Measurements from ENCODE around the gene PRDM15. TPM values are rescaled to one million over a fixed set of nuclear protein-coding genes. Genes with fewer than 3 reads are reported as not detected.

The PRDM15 gene
- total RNA-seq, 1 donor from 2014 or later = 13.6 TPM

GRCh38 chr21:41926117-41926806 is 47.1 kb upstream of the PRDM15 start:
- peak overlapping the region; percentile 90 for H3K4me3 Mint-ChIP-seq
- TF ChIP-seq CTCF (IDR thresholded peaks at IDR 0.05) = no peak
- DNase-seq (no peak), ATAC-seq (ENCODE audit: low read depth) (peak; percentile 60)
- ChIA-PET POLR2A (interaction anchor here (0.8 to 2.0 kb wide), 8 partner anchors 9 to 138 kb away, joined by 3 to 15 read pairs (median 4); partner anchors contain the start of genes PRDM15 and ZBTB21), CTCF (interaction anchor here (0.8 to 1.7 kb wide), 4 partner anchors 46 to 191 kb away, joined by 3 to 9 read pairs (median 4); no protein-coding TSS in a partner anchor)
- H3K4me1 Mint-ChIP-seq = peaks cover 90% of the 10 kb centered on the region
- H3K9me3 Mint-ChIP-seq = no peaks in the 10 kb centered on the region
- H3K27me3 Mint-ChIP-seq = no peaks in the 10 kb centered on the region
- H3K27ac Mint-ChIP-seq = peak overlapping the region; percentile 98
- no peaks in the 10 kb centered on the region for H3K36me3 Mint-ChIP-seq (ENCODE audit: low read depth)
- intact Hi-C loops (cut with micrococcal nuclease) = loop anchor here (2.0 to 5.0 kb wide), 2 partner anchors 41 to 47 kb away; partner anchors contain the start of gene PRDM15

- H3K27ac Mint-ChIP-seq = peak overlapping the region; percentile 98
- no peak for TF ChIP-seq CTCF (IDR thresholded peaks at IDR 0.05)
- peak overlapping the region; percentile 90 for H3K4me3 Mint-ChIP-seq
- DNase-seq (no peak), ATAC-seq (ENCODE audit: low read depth) (no peak)
- no peaks in the 10 kb centered on the region for H3K9me3 Mint-ChIP-seq
- peaks cover 90% of the 10 kb centered on the region for H3K4me1 Mint-ChIP-seq
- no peaks in the 10 kb centered on the region for H3K36me3 Mint-ChIP-seq (ENCODE audit: low read depth)
- H3K27me3 Mint-ChIP-seq = no peaks in the 10 kb centered on the region
- ChIA-PET CTCF (interaction anchor here (1.1 to 1.7 kb wide), 3 partner anchors 48 to 192 kb away, joined by 4 to 9 read pairs (median 4); no protein-coding TSS in a partner anchor), POLR2A (interaction anchor here (0.8 to 2.0 kb wide), 4 partner anchors 8 to 84 kb away, joined by 3 to 15 read pairs (median 9); partner anchors contain the start of genes PRDM15 and ZBTB21)
- intact Hi-C loops (cut with micrococcal nuclease) = loop anchor here (2.0 to 5.0 kb wide), 3 partner anchors 27 to 47 kb away; partner anchors contain the start of gene PRDM15
Measured at GRCh38 chr21:41925767-41926116, 46.6 kb upstream of the PRDM15 start.

- Mint-ChIP-seq H3K4me3 (no peak overlapping the region), H3K27me3 (no peaks in the 10 kb centered on the region), H3K27ac (no peak overlapping the region), H3K9me3 (no peaks in the 10 kb centered on the region), H3K36me3 (ENCODE audit: low read depth) (no peaks in the 10 kb centered on the region), H3K4me1 (peaks cover 81% of the 10 kb centered on the region)
- ChIA-PET POLR2A (interaction anchor here (0.5 to 0.9 kb wide), 2 partner anchors 9 to 1798 kb away, joined by 3 to 8 read pairs; no protein-coding TSS in a partner anchor), CTCF (no interaction called here)
- TF ChIP-seq CTCF (IDR thresholded peaks at IDR 0.05) = no peak
- intact Hi-C loops (cut with micrococcal nuclease) = loop anchor here (2.0 kb wide), 1 partner anchor 28 kb away; no protein-coding TSS in a partner anchor
- DNase-seq = no peak
- no peak for ATAC-seq (ENCODE audit: low read depth)
Measured at GRCh38 chr21:41924368-41924754, 45.2 kb upstream of the PRDM15 start.

GRCh38 chr21:41923631-41924367 is 44.7 kb upstream of the PRDM15 start:
- DNase-seq = no peak
- no peaks in the 10 kb centered on the region for H3K9me3 Mint-ChIP-seq
- no peak for ATAC-seq (ENCODE audit: low read depth)
- H3K27ac Mint-ChIP-seq = no peak overlapping the region
- ChIA-PET POLR2A (interaction anchor here (0.5 kb wide), 1 partner anchor 1799 kb away, joined by 3 read pairs; no protein-coding TSS in a partner anchor), CTCF (interaction anchor here (1.0 to 1.5 kb wide), 3 partner anchors 28 to 194 kb away, joined by 3 to 4 read pairs (median 3); no protein-coding TSS in a partner anchor)
- H3K4me3 Mint-ChIP-seq = no peak overlapping the region
- no peak for TF ChIP-seq CTCF (IDR thresholded peaks at IDR 0.05)
- no peaks in the 10 kb centered on the region for H3K36me3 Mint-ChIP-seq (ENCODE audit: low read depth)
- no peaks in the 10 kb centered on the region for H3K27me3 Mint-ChIP-seq
- intact Hi-C loops (cut with micrococcal nuclease) = loop anchor here (2.0 kb wide), 1 partner anchor 29 kb away; no protein-coding TSS in a partner anchor
- peaks cover 77% of the 10 kb centered on the region for H3K4me1 Mint-ChIP-seq
